GM13976 (cell line): ENCODE measurements around the gene MLN.

Experiments
- DNase-seq: peaks from one replicate; pipeline ENCODE4 v3.0.0; 2012; ENCODE audit warnings: low spot score
- in situ Hi-C: fragments of 300-500 bp; cut with MboI; formaldehyde crosslinking; loops from one replicate; pipeline ENCODE4 v1.12.0; 2022; ENCODE audit warnings: low sequenced_read_pairs, mixed read lengths, inconsistent platforms; ENCODE audit not compliant: unreplicated experiment
- TF ChIP-seq, protein P1 (sequence below): IDR thresholded peaks from 2 replicates; pipeline ENCODE4 v1.5.1; 2012; ENCODE audit warnings: borderline replicate concordance, mild to moderate bottlenecking; ENCODE audit not compliant: insufficient read depth; ENCODE audit errors: extremely low read depth, missing control alignments, control extremely low read depth

Gene MLN

DNA sequence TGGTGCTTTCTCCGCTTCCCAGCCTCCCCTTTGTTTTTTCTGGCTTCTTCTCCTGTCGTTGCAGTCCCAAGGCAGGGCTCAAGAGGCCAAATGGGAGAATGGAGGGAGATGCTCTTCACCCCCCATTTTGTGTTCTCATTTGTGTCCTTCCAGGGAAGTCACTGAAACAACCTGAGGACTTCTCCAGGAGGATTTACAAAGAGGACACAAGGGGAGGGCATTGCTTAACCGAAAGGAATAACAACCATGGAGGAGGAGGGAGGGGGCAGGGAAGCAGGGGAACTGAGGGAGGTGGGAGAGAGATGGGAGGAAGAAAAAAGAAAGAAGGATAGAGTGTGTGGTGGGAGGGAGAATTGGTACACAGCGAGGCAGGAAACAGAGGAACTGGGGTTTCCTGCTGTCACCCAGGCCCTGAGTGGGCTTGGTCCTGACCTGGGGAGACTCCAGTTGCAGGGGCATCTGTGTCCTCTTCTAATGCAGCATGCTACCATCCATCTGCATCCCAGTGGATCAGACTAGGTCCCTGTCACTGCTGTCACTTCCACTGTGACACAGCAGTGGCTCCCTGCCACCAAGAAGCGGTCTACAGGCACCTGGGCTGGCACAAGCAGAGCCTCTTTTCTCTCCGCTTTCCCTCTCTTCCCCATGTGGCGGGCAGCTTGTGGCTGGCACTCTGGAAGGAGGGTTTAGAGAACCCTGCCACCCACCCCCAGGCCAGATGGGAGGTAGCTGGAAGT lies 17.1 kb upstream of the MLN start:
- in situ Hi-C loops = no loop called here
- TF ChIP-seq, protein P1, sequence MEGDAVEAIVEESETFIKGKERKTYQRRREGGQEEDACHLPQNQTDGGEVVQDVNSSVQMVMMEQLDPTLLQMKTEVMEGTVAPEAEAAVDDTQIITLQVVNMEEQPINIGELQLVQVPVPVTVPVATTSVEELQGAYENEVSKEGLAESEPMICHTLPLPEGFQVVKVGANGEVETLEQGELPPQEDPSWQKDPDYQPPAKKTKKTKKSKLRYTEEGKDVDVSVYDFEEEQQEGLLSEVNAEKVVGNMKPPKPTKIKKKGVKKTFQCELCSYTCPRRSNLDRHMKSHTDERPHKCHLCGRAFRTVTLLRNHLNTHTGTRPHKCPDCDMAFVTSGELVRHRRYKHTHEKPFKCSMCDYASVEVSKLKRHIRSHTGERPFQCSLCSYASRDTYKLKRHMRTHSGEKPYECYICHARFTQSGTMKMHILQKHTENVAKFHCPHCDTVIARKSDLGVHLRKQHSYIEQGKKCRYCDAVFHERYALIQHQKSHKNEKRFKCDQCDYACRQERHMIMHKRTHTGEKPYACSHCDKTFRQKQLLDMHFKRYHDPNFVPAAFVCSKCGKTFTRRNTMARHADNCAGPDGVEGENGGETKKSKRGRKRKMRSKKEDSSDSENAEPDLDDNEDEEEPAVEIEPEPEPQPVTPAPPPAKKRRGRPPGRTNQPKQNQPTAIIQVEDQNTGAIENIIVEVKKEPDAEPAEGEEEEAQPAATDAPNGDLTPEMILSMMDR = no peak

GRCh38 chr6:33820243-33820642 lies 16.4 kb upstream of the MLN start:
- in situ Hi-C loops = no loop called here
- TF ChIP-seq, protein P1 = no peak
- DNase-seq = no peak

More for the DNA sequence above, 17.1 kb upstream of the MLN start:
- no peak for DNase-seq

GRCh38 chr6:33819021-33819420 lies 15.2 kb upstream of the MLN start:
- TF ChIP-seq, protein P1 = no peak
- DNase-seq = no peak
- in situ Hi-C loops = no loop called here

DNA sequence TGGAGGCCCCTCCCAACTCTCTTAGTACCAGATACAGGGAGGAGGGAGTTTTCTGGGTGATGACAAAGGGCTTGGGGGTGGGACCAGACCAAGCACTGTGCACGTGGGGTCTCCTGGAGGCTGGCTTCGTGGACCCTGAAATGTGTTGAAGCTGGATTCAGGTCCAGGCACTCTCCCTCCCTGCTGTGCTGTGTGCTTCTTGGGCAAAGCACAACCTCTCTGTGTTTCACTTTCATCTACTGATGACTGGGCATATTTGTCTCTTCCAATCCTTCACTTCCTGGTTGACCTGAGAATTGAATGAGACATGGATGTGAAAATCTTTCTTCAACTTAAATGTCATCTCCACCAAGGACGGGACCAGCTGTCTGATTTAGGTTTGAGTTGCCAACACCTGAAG lies 14.5 kb upstream of the MLN start:
- TF ChIP-seq, protein P1 = no peak
- in situ Hi-C loops = no loop called here
- no peak for DNase-seq

DNA sequence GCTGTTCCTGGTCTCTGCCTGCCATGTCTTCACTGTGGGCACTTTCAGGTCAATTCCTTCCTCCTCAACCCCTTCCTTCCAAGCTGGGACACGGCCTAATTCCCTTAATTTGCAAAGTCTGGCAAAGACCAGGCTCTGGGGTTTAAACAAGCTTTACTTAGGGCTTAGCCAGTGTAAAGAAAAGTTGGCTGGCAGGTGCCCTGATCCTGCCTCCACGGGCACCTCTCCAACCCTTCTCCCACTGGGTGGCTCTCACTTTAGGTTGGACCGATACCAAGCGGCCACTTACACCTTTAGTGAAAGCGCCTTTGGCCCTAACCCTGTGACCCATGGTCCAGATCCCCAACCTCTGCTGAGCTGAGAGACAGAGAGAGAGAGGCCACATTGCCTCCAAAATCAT lies 13.7 kb upstream of the MLN start:
- in situ Hi-C loops = no loop called here
- TF ChIP-seq, protein P1 = no peak
- no peak for DNase-seq

GRCh38 chr6:33816911-33817310 lies 13.1 kb upstream of the MLN start:
- in situ Hi-C loops = no loop called here
- TF ChIP-seq, protein P1 = no peak
- no peak for DNase-seq

GRCh38 chr6:33815854-33816253 lies 12.1 kb upstream of the MLN start:
- peak; percentile 60 for DNase-seq
- in situ Hi-C loops = no loop called here
- TF ChIP-seq, protein P1 = no peak
